NCI-H510A treated with DMSO at 0.1 percent for 48 hours (cell line): ENCODE results near the gene NEAT1.

Source experiments
- DNase-seq: peaks from one replicate; lab custom pipeline; 2025; lab: John Stamatoyannopoulos, UW

The NEAT1 gene

DNA sequence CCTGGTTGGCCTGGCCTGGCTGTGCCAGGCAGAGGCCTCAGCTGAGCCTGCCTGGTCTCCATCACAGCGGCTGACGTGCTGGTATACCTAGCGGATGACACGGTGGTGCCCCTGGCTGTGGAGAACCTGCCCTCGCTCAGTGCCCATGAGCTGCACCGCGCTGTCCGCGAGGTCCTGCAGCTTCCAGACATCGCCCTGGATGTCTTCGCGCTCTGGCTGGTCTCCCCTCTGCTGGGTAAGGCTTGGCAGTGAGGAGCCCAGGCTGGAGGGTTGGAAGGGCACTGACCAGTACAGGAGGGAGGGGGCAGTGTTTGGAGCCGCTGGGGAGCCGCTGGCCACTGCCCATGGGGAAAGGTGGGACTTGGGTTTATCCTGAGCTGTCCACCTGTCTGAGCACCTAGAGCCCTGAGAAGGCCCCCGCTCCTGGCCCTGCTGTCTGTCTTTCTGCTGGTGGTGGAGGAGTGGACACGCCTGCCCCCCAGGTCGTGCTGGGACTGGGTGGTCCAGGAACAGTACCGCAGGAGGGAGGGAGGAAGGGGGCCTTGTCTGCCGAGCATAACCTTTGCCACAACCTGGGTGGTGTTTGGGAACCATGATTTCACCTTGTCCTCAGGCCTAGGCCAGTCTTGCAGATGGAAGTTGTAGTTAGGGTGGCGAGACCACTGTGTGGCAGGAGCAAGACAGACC lies 33.2 kb upstream of the NEAT1 start:
- DNase-seq: no peak

DNA sequence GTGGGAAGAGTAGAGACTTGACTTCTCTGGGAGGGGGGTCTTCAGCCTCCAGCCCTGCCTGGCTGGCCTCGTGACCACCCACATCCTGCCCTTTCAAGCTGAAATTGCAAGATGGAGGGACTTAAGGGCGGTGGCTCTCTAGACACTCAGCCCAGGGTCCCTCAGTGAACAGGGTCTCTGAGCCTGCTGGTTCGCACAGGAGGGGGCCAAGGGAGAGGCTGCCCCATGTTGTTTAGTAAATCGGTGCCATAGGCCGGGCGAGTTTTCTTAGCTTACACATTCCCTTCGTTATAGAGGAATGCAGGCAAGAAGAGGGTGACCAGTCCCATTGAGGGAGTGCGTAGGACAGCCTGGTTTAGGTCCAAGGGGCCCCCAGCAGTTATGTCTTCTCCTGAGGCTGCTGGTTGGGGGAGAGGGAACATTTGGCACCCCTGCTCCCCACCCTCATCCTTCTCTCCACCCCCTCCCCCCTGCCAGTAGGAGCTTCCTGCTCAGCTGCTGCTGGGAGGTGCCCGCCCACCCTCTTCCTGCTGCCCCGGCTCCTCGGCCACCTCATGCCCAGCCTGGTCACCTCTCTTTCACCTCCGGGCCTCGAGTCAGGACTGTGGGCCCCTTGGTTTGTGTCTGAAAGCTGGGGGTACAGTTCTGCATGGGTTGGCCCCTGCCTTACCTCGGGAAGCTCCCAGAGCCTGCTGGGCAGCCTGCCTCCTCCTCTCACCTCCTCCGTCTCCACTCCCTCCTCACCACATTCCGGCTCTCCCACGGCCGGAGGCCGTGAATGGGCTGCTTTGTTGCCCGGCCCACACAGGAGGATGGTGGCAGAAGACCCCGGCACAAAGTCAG lies 32.3 kb upstream of the NEAT1 start:
- DNase-seq: no peak

DNA sequence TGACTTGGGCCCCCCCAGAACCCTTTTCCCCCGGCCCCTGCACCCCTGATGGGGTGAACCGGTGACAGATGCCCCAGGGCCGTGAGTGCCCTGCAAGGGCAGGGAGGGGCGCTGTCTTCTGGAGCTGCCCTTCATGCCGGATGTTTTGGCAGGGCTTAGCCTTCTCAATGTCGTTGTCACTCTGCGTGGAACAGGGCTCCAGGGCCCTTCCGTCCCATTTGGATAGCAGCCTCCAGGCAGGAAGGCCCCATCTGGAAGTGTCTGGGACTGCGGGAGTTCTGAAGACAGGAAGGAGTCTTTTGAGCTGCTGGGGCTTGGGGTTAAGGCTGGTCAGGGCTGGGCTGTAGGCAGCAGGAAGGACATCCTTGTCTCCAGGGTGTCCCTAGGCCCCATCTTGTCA lies 31.6 kb upstream of the NEAT1 start:
- DNase-seq: no peak

DNA sequence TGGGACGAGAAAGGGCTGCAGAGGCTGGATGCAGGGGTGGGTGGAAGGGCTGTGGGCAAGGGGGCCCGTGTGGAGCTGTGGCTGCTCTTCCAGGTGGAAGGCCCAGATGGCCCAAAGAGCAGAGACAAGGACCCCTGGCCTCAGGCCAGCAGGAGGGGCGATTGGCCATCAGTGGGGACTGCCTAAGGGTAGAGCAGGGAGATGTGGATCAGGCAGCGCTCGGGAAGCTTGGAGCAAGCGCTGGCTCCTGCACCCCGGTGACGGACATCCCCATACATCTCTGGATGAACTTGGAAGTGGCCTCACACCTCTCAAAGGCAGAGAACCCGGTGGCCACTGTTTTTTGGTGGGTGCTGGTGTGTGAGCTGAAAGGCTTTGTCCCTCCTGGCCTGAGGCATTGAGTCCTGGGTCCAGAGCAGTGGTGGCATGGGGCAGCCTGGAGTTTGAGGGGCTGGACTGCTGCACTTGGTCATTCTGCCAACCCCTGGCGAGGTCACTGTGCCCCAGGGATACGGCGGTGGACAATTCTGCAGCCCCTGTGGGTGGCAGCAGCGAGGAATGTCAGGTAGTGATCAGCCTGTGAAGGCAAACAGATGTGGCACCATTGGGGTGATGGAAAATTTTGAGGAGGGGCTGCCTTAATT lies 30.3 kb upstream of the NEAT1 start:
- DNase-seq: no peak

DNA sequence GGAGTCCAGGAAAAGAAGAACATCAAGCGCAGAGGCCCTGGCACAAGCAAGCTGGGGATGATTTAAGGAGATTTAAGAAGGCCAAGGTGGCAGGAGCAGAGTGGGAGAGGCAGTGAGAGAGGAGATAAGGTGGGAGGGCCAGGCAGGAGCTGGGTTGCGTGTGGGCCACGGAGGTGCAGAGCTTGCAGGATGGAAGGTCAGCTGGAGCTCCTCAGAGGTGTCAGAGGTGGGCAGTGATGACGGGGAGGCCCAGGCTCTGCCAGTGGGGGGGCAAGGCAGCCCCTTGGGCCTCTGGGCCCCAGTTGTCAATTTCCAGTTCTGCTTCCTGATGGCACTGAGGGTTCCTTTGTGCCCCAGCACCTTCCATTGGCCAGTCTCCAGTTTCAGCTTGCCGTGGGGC lies 29.7 kb upstream of the NEAT1 start:
- DNase-seq: no peak

DNA sequence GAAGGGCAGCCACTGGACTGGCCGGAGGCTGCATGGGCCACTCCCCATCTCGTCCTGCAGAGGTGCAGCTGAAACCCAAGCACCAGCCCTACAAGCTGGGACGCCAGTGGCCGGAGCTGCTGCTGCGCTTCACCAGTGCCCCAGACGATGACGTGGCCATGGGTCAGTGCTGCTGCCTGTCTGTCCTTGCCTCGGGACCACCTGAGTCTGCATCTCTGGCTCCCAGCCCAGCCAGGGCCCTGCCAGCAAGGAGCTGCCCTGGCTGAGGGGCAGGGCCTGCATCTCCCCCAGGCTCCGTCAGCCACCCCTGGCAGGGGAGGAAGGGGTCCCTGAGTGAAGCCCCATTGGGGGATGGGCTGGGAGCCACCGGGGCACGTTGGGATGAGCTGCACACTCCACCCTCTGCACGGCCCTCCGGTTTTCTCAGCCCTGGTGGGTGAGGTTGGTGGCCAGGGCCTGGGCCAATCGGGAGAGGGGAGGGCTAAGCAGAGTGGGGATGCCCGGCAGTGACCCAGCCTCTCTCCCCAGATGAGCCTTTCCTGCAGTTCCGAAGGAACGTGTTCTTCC lies 29.0 kb upstream of the NEAT1 start:
- DNase-seq: no peak

DNA sequence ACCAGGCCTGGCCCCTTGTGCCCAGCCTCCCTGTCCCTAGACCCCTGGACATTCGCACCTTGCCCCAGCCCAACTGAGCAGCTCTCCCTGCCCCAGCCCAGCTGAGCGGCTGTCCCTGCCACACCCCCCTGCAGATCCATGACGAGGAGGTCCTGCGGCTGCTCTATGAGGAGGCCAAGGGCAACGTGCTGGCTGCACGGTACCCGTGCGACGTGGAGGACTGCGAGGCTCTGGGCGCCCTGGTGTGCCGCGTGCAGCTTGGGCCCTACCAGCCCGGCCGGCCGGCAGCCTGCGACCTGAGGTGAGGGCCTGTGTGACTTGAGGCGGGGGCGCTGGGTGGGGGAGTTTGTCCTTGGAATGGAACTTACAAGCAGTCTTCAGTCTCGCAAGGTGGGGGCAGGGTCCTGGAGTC lies 28.5 kb upstream of the NEAT1 start:
- no peak for DNase-seq

DNA sequence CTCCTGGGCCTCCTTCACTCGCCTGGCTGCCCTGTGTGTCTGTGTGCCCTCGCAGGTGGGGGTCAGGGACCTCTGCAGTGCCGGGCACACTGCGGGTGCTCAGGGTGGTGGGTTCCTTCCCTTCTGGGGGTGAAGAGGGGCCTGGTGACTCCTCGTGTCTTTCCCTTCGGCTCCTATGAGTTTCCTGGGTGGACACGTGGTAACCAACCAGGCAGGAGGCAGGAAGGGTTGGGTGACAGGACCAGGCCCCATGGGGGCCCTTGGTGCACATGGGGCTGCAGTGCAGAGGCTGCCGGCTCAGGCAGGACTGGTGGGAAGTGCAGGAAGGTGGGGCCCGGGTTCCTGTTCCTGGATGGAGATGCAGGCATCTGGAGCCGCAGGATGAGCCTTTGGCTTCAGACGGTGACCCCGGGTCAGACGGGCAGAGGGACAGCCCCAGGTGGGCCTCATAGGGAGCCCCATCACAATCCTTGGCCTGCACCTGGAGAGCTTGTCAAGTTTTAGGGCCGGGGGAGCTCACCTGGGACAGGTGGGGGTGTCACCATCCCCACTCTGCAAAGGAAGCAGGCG lies 26.6 kb upstream of the NEAT1 start:
- no peak for DNase-seq

DNA sequence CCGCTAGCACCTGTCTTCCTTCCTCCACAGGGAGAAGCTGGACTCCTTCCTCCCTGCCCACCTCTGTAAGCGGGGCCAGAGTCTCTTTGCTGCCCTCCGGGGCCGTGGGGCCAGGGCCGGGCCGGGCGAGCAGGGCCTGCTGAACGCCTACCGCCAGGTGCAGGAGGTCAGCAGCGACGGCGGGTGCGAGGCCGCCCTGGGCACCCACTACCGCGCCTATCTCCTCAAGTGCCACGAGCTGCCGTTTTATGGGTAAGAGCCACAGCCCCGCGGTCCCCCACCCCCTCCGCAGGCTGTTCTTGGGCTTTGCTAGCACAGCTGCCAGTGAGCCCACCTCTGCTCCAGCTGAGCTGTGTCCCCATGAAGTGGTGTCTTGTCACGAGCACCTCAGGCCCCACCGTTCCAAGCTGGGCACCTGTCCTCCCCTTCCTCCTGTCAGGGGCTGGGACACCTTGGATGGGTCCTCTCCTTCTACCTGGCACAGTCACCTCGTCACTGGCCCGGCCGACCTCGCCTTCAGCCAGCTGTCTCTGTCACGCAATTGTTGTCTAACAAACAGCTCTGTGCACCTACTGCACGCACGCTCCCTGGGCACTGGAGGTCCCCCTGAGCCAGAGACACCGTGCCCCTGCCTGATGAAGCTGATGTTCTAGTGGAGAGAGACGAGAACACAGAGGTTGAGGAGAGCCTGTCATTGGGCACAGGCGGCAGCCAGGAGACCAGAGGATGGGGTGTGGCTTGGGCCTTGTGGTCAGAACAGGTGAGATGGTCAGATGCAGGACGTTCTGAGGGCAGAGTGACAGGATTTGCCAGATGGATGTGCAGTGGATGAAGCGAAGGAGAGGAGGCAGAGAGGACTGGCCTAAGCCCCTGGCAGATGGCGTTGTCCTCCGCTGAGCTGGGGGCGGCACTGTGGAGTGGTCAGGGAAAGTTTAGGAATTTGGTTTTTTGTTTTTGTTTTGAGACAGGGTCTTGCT lies 25.5 kb upstream of the NEAT1 start:
- no peak for DNase-seq

DNA sequence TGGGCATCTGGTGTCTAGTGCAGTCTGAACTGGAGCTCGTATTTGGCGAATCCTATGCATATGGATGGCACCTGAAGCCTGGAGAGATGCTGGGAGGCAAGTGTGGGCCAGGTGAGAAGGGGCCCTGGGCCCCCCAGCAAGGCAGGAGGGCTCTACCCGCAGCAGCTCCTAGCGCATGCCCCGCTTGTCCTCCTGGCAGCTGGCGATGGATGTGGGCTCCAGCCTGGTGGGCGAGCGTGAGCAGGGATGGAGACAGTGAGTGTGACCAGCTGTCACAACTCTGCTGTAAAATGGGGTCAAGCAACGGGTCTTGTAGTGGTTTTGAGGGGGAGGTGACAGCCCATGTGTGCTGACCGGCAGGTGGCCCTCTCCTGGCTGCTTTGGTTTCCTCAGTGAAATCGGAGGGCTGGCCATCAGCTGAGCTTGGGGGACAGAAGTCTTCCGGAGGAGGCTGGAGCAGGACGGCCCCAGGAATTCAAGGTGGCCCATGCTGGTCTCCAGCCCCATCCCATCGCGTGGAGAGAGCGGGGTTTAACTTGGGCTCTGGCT lies 24.2 kb upstream of the NEAT1 start:
- DNase-seq: no peak

DNA sequence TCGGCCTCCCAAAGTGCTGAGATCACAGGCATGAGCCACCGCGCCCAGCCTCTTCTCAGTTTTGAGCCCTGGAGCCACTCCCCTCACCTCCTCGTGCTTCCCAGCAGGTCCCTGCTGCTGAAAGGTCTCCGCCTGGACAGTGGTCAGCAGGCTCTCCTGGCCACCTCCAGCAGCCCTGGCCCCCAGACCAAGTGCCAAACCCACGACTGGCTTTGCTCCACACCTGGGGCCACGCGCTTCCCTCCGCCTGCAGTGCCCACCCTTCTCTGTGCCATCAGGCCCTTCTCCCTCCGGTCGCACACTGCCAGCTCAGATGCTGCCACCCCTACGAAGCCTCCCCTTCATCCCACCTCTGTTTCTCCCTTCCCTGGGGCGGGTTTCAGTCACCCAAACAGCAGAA lies 23.3 kb upstream of the NEAT1 start:
- DNase-seq: no peak

DNA sequence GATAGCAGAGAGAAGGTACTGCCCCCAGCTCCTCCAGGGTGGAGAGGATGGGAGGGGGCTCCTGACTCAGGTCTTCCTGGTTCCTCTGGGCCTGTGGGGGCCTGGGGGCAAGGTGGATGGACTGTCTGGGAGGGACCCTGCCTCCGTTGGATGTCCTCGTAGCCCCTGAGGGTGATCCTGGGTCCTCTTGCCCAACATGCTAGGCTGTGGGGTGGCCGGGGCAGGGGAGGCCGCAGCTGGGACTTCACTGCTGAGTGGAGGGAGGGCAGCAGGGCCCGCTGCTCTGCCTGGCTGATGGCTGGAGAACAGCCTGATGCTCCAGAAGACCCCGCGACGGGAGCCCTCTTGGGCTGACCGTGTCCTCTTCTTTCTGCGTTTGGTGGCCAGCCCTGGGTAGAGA lies 22.8 kb upstream of the NEAT1 start:
- no peak for DNase-seq

DNA sequence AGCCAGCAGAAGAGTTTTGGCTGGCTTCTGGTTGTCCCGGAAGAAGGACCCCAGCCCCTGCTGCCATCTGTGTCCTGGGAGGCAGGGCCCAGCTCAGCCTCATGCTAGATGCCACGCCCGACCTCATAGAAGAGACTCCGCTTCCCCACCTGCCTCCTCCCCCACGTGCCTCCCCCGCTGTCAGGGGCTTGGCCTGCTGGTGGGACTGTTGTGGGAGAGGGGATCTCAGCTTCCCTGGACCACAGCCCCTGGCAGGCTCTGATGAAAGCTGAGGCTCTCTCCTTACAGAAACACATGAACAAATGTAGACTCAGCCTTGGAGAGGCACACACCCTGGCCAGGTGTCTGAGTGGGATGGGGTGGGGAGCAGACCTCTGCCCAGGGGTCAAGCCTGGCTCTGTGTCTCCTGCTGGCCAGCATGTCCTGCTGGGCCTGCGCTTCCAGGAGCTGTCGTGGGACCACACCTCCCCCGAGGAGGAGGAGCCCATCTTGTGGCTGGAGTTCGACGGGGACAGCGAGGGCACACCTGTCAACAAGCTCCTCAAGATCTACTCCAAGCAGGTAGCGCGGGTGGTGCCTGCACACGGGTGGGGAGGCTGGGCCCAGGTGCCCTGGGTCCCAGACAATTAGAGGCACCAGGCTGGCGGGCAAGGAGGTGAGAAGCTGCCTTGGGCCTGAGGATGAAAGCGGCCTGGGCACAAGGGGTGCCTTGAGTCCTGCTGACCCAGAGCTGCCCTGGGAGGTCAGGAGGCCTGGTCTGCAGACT lies 22.1 kb upstream of the NEAT1 start:
- DNase-seq: no peak

DNA sequence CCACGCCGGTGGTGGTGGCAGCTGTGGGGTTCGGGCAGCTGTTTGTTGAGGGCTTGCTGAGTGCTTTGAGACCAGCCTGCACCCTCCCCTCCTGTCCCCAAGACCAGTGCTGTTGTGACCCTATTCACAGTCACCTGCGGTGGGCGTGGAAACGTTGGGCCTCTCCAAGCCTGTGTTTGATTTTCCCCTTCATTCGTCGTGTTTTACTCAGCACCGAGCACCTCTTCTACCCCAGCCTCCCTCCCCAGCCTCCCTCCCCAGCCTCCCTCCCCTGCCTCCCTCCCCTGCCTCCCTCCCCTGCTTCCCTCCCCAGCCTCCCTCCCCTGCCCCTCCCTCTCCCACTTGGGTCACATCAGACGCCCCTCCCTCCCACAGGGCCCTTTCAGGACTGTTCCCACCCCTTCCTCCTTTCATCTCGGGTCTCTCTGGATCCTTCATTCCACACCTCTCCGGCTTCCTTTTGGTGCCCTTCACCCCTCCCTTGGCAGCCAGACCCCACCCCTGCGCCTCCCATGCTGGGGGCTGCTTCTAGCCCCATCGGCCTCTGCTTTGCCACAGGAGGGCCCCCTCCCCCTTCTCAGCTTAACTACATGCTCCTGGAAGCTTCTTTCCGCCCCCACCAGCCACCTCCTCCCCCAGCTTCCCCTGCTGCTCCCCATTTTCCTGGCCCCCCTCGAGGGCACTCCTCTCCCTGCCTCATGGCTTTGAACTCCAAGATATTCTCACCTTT lies 21.4 kb upstream of the NEAT1 start:
- DNase-seq: no peak

DNA sequence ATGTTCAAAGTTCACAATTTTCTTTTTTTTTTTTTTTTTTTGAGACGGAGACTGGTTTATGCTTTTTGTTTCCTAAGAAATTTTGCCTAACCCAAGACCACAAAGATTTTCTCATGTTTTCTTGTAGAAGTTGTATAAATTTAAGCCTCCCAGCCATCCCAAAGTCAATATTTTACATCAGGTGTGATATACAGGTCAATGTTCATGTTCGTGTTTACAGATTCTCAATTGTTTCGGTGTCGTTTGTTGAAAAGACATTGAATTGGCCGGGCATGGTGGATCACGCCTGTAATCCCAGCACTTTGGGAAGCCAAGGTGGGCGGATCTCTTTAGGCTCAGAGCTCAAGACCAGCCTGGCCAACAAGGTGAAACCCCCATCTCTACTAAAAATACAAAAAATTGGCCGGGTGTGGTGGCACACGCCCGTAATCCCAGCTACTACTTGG lies 20.8 kb upstream of the NEAT1 start:
- DNase-seq: no peak

DNA sequence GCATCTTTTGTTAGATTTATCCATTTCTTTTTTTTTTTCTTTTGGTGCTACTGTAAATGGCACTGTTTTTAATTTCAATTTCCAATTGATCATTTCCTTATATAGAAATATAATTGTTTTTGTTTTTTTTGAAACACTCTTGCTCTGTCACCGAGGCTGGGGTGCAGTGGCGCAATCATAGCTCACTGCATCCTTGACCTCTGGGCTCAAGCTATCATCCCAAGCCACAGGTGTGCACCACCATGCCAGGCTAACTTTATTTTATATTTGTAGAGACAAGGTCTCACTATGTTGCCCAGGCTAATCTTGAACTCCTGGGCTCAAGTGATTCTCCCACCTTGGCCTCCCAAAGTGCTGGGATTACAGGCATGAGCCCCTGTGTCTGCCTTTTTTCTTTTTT lies 19.8 kb upstream of the NEAT1 start:
- no peak for DNase-seq

DNA sequence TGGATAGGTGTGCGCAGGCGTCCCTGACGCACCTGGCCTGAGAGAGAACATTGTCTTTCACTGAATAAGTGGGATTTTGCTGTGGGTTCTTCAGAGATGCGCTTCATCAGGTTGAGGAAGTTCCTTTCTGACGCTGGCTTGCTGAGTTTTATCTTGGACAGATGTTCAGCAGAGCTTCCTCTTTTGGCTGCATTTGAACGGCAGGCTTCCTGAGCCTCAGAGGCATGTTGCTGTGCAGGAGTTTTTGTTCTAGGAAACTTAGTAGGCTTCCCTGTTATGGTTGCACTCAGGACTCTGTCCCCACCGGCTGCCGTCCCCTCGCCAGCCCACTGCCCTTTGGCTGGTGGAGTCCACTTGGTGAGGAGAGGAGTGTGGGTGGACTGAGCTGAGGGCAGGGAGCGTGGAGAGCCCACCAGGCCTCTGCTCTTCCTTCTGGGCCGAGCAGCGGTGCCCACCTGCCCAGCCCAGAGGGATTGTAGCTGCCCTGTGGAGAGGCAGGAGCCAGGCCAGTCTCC lies 18.9 kb upstream of the NEAT1 start:
- no peak for DNase-seq

DNA sequence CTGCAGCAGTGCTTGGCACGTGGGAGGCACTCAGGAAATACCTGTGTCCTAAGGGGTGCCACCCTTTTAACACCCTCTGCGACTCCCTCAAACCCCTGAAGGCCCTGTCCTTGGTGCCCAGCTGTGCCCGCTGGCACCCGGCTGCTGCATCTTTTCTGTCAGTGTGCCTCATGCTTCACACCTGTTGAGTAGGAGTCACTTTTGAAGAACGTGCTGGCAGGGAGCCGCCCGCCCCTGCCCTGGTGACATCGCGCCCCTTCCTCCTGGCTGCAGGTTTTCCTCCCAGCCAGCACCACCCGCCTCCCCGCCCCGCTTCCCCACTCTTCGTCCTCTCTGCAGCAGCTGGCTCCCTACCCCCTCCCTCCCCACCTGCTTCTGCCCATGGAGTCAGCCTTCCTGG lies 18.4 kb upstream of the NEAT1 start:
- DNase-seq: no peak

DNA sequence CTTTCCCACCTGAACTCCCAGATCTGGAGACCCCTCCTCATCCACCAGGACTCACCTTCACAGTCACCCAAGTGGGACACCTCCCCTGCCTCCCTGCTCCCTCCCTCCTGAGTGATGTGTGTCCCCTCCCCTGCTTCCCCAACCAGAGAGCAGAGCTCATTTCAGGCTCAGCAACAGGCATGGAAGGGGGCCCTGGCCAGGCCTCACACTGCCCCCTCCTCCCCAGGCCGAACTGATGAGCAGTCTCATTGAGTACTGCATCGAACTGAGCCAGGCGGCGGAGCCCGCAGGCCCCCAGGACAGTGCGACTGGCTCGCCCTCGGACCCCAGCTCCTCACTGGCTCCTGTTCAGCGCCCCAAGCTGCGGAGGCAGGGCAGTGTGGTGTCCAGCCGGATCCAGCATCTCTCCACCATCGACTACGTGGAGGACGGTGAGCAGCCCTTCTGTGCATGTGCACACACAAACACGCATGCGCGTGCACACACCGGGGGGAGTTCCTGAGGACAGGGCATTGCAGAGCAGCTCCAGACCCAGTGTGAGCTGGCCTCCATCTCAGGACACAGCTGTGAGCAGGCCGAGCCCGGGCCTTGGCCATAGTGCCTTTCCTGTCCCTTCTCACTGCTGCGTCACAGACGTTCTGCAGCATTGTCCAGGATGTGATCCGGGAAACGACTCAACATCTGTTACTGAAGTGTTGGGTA lies 17.8 kb upstream of the NEAT1 start:
- no peak for DNase-seq
